Colonic mucosa (tissue), 4 donors: Measurements from ENCODE around the gene CBR4. TPM values are rescaled to one million over a fixed set of nuclear protein-coding genes. Genes with fewer than 3 reads are reported as not detected.
A peak's percentile ranks its signal among the peaks of the same experiment; 100 is the strongest.
"Not testable (repeated sequence)": the region's sequence is repeated elsewhere in the genome, so short reads cannot be mapped to it uniquely, and the experiment has no call there.

Experiments
- DNase-seq: peaks from one replicate; pipeline ENCODE4 v3.0.0-alpha.2; 2020
- H3K27ac ChIP-seq: fragments of 200-600 bp; one replicate; pipeline ENCODE4 v1.8.0; 2021
- H3K27me3 ChIP-seq: fragments of 200-600 bp; one replicate; pipeline ENCODE4 v1.8.0; 2021
- H3K36me3 ChIP-seq: fragments of 200-600 bp; one replicate; pipeline ENCODE4 v1.8.0; 2021
- H3K4me1 ChIP-seq: fragments of 200-600 bp; one replicate; pipeline ENCODE4 v1.8.0; 2021; ENCODE audit warnings: mild to moderate bottlenecking
- H3K4me3 ChIP-seq: fragments of 200-600 bp; one replicate; pipeline ENCODE4 v1.8.0; 2021
- H3K9ac ChIP-seq, 2 donors: one replicate each; pipeline ENCODE4 v1.7.0; 2013; ENCODE audit warnings: control low read depth in 2 of 2, low read depth in 2 of 2, low read length in 2 of 2
- H3K9me3 ChIP-seq: fragments of 200-600 bp; one replicate; pipeline ENCODE4 v1.8.0; 2021
- CTCF ChIP-seq: fragments of 200-600 bp; IDR thresholded peaks from one replicate; pipeline ENCODE4 v1.8.0; 2022; ENCODE audit warnings: antibody characterized with exemption, mild to moderate bottlenecking
- intact Hi-C: fragments of 100-400 bp; cut with DNase I; formaldehyde crosslinking; loops from one replicate; pipeline ENCODE4 v1.14.1; 2022
- total RNA-seq, 2 donors: library from RNA; stranded (reverse); fragmentation: NEBNext Ultra II Directional in 1 of 2; extraction: Animal tissue kit (Norgen Biotek cat#: 25700) in 1 of 2; gene quantifications; one replicate each; pipeline ENCODE4 v1.2.1, GENCODE V29; 2021
- donor health status: healthy.
- donor health status: DM: no; HTN: no; CAD: no.
- donor health status: DM: no; HTN: no; CAD: no.

The CBR4 gene
- total RNA-seq, 2 donors from 2014 or later = 25.1 to 28.6 TPM

DNA sequence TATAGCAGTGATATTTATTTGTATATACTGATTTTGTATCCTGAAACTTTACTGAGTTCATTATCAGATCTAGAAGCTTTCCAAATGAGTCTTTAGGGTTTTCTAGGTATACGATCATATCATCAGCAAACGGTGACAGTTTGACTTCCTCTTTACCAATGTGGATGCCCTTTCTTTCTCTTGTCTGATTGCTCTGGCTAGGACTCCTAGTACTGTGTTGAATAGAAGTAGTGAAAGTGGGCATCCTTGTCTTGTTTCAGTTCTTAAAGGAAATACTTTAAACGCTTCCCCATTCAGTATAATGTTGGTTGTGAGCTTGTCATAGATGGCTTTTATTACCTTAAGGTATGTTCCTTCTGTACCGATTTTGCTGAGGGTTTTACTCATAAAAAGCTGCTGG, 37.5 kb downstream of the CBR4 start:
- intact Hi-C loops = no loop called here
- TF ChIP-seq CTCF = no peak
- Histone ChIP-seq H3K27ac (no peak overlapping the region), H3K9ac (no peak overlapping the region), H3K9me3 (no peaks in the 10 kb centered on the region), H3K4me3 (no peak overlapping the region), H3K27me3 (no peaks in the 10 kb centered on the region), H3K36me3 (no peaks in the 10 kb centered on the region), H3K4me1 (no peaks in the 10 kb centered on the region)
- DNase-seq = no peak

DNA sequence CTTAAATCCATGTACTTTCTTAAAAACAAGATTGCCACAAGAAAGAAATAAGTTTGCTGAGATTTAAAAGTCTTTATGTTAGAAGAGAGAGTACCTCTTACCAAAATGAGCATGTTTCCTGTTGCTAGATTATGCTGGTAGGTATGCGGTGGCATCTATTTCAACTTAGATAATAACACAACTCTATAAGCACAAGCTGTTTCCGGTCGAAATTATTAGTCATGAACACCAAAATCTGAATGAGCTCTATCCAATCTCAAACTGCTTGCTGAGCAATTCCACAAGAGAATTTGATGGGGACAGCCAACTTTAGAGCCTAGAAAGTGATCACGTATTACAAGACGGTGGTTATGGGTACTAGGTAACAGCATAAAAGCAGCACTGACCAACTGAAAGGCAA, 49.3 kb downstream of the CBR4 start:
- intact Hi-C loops = no loop called here
- no peak overlapping the region for H3K27ac ChIP-seq
- H3K27me3 ChIP-seq = no peaks in the 10 kb centered on the region
- H3K4me3 ChIP-seq = no peak overlapping the region
- no peaks in the 10 kb centered on the region for H3K36me3 ChIP-seq
- no peaks in the 10 kb centered on the region for H3K9me3 ChIP-seq
- DNase-seq = no peak
- TF ChIP-seq CTCF = no peak
- no peaks in the 10 kb centered on the region for H3K4me1 ChIP-seq
- no peak overlapping the region for H3K9ac ChIP-seq

DNA sequence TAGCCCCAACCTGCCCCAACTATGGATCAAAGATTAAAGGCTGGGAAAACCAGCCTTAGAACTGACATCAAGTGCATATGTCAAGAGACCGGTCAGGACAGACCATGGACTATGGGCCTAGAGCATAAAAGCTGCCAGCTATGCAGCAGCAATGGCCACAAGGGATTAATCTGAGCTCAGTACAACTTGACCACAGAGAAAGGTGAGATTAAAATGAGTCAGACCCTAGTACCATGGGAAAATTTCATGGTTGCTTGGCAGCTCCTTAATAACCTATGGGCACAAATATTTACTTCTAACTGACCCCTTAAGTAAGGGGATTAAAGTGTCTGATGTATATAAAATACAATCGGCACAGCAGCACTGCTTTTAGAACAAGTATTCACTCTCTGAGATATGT, 54.4 kb downstream of the CBR4 start:
- Histone ChIP-seq H3K4me1 (no peaks in the 10 kb centered on the region), H3K27me3 (no peaks in the 10 kb centered on the region), H3K36me3 (no peaks in the 10 kb centered on the region), H3K9me3 (no peaks in the 10 kb centered on the region), H3K4me3 (no peak overlapping the region), H3K9ac (no peak overlapping the region), H3K27ac (no peak overlapping the region)
- intact Hi-C loops = no loop called here
- DNase-seq = no peak
- no peak for TF ChIP-seq CTCF

GRCh38 chr4:168952821-168953246, 57.2 kb downstream of the CBR4 start:
- intact Hi-C loops, H3K4me3 ChIP-seq, H3K27me3 ChIP-seq, H3K4me1 ChIP-seq, H3K36me3 ChIP-seq, H3K9me3 ChIP-seq, H3K27ac ChIP-seq, H3K9ac ChIP-seq: not testable (repeated sequence)
- DNase-seq = peak; percentile 38

DNA sequence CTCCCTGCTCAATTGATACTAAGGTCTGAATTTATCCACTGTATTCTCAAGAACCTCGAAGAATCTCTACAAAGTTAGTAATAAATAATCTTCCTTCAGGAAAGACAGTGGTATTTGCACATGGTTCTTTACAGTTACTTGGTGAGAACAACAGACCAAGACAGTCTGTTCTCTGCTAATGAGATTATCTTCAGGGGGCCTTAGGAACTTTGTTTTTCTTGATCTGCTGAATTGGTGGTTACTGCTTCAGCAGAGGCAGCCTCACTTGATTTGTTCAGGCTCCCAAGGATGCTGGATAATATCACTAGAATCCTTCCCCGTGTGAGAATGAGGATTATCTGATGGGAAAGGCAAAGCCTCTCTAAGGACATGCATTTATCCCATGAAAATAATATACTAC, 64.8 kb downstream of the CBR4 start:
- no peak for DNase-seq
- no peak overlapping the region for H3K9ac ChIP-seq
- H3K27ac ChIP-seq = no peak overlapping the region
- no peaks in the 10 kb centered on the region for H3K9me3 ChIP-seq
- no peaks in the 10 kb centered on the region for H3K36me3 ChIP-seq
- intact Hi-C loops = no loop called here
- no peak overlapping the region for H3K4me3 ChIP-seq
- no peaks in the 10 kb centered on the region for H3K27me3 ChIP-seq
- no peak for TF ChIP-seq CTCF
- H3K4me1 ChIP-seq = no peaks in the 10 kb centered on the region

DNA sequence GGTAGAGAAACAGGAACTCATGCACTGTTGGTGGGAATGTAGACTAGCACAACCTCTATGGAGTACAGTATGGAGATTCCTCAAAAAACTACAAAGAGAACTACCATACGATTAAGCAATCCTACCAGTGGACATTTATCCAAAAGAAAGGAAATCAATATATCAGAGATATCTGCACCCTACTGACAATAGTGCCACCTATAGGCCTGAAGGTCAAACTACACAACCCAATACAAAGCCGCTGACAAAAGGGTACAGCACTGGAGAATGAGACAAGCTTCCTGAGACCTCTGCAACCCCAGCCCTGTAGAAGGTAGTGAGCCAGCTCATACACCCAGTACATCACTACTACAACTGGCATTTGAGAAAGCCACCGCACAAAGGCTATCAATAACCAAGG, 67.1 kb downstream of the CBR4 start:
- intact Hi-C loops = no loop called here
- Histone ChIP-seq H3K9ac (no peak overlapping the region), H3K4me1 (no peaks in the 10 kb centered on the region), H3K27ac (no peak overlapping the region), H3K36me3 (no peaks in the 10 kb centered on the region), H3K9me3 (no peaks in the 10 kb centered on the region), H3K4me3 (no peak overlapping the region), H3K27me3 (no peaks in the 10 kb centered on the region)
- TF ChIP-seq CTCF = peak; percentile 20
- no peak for DNase-seq
